B cell (primary cell): ENCODE data around the gene IL10RA. TPM values are rescaled to one million over a fixed set of nuclear protein-coding genes. Genes with fewer than 3 reads are reported as not detected.

Experiments
- ATAC-seq: fragments of 200-7000 bp; cut with Tn5 transposase; one replicate; pipeline ENCODE4 v1.10.0; 2021; ENCODE audit warnings: low read depth, mild to moderate bottlenecking, moderate number of reproducible peaks, moderate library complexity
- CTCF ChIA-PET: fragments of 350-600 bp; sonication (Branson Sonifier 250); formaldehyde crosslinking; loops from one replicate; lab custom pipeline; 2021; ENCODE audit warnings: antibody characterized with exemption, inconsistent platforms; lab: Charles Lee
- POLR2A ChIA-PET: fragments of 350-600 bp; sonication (Branson Sonifier 250); formaldehyde crosslinking; loops from one replicate; lab custom pipeline; 2021; ENCODE audit warnings: antibody characterized with exemption; lab: Charles Lee
- DNase-seq: peaks from one replicate; pipeline ENCODE4 v3.0.0; 2013
- H2AFZ ChIP-seq: 2 replicates; pipeline ENCODE4 v1.6.1; 2012; ENCODE audit warnings: mild to moderate bottlenecking, low read depth, low read length; ENCODE audit not compliant: insufficient read depth, poor library complexity, severe bottlenecking
- H3K27ac ChIP-seq, 2 donors: 1 replicate in 1 of 2; 2 replicates in 1 of 2; pipeline ENCODE4 v1.5.1; 2012 to 2013; ENCODE audit warnings: low read length in 2 of 2, mild to moderate bottlenecking in 2 of 2, moderate library complexity in 1 of 2
- H3K27me3 ChIP-seq, 4 experiments: fragments of 200-600 bp in 1 of 4; sonication (generic) in 1 of 4; replicated peaks in 1 of 4; 1 replicate in 2 of 4; 2 replicates in 2 of 4; pipeline versions ENCODE4 v1.6.1 to v1.7.0; 2013 to 2016; ENCODE audit warnings: low read length in 3 of 4, mild to moderate bottlenecking in 2 of 4, mixed read lengths in 1 of 4, moderate library complexity in 1 of 4; ENCODE audit not compliant: insufficient read depth in 4 of 4, control insufficient read depth in 3 of 4; ENCODE audit errors: control extremely low read depth in 1 of 4
- H3K36me3 ChIP-seq, 2 experiments: replicated peaks in 1 of 2; 1 replicate in 1 of 2; 2 replicates in 1 of 2; pipeline versions ENCODE4 v1.6.1 to v1.7.1; 2013; ENCODE audit warnings: low read length in 1 of 2; ENCODE audit not compliant: insufficient read depth in 2 of 2, control insufficient read depth in 1 of 2; ENCODE audit errors: control extremely low read depth in 1 of 2, extremely low read depth in 1 of 2
- H3K4me1 ChIP-seq, 2 donors: fragments of 200-600 bp in 1 of 2; sonication (generic) in 1 of 2; 1 replicate in 1 of 2; 2 replicates in 1 of 2; pipeline versions ENCODE4 v1.5.1 to v1.6.1; 2013 to 2017; ENCODE audit warnings: low read length in 2 of 2; ENCODE audit not compliant: control insufficient read depth in 2 of 2, insufficient read depth in 2 of 2
- H3K4me2 ChIP-seq: replicated peaks from 2 replicates; pipeline ENCODE3; 2012; ENCODE audit warnings: mild to moderate bottlenecking, low read depth, low read length; ENCODE audit not compliant: poor library complexity, severe bottlenecking
- H3K4me3 ChIP-seq, 5 experiments: fragments of 200-600 bp in 1 of 5; sonication (generic) in 1 of 5; 1 replicate in 3 of 5; 2 replicates in 2 of 5; pipeline versions ENCODE4 v1.5.1 to v1.7.0; 2011 to 2016; ENCODE audit warnings: low read length in 4 of 5, mild to moderate bottlenecking in 4 of 5, low read depth in 2 of 5, control low read depth in 1 of 5, moderate library complexity in 1 of 5; ENCODE audit not compliant: insufficient read depth in 1 of 5; ENCODE audit errors: control extremely low read depth in 1 of 5, extremely low read depth in 1 of 5
- H3K79me2 ChIP-seq: fragments of 200-600 bp; sonication (generic); one replicate; pipeline ENCODE4 v1.6.0; 2016; ENCODE audit warnings: low read length; ENCODE audit not compliant: control insufficient read depth, insufficient read depth
- H3K9ac ChIP-seq: fragments of 200-600 bp; sonication (generic); 2 replicates; pipeline ENCODE4 v1.6.1; 2017; ENCODE audit warnings: mild to moderate bottlenecking, low read length, moderate library complexity
- H3K9me3 ChIP-seq, 3 donors: one replicate each; pipeline versions ENCODE4 v1.6.1 to v1.7.1; 2013; ENCODE audit warnings: low read length in 2 of 3; ENCODE audit not compliant: control insufficient read depth in 2 of 3, insufficient read depth in 1 of 3; ENCODE audit errors: control extremely low read depth in 1 of 3
- H4K20me1 ChIP-seq: 2 replicates; pipeline ENCODE4 v1.6.0; 2012; ENCODE audit warnings: mild to moderate bottlenecking, low read length; ENCODE audit not compliant: insufficient read depth, control insufficient read depth, poor library complexity, severe bottlenecking
- H3K27ac Mint-ChIP-seq: one replicate; pipeline ENCODE4 v1.8.0; 2021; ENCODE audit warnings: mixed read lengths
- H3K27me3 Mint-ChIP-seq: one replicate; pipeline ENCODE4 v1.8.0; 2021; ENCODE audit warnings: mixed read lengths
- H3K4me1 Mint-ChIP-seq: one replicate; pipeline ENCODE4 v1.8.0; 2021; ENCODE audit warnings: mixed read lengths
- H3K4me3 Mint-ChIP-seq: one replicate; pipeline ENCODE4 v1.8.0; 2021; ENCODE audit warnings: mixed read lengths
- H3K9me3 Mint-ChIP-seq: one replicate; pipeline ENCODE4 v1.8.0; 2022; ENCODE audit warnings: mixed read lengths; ENCODE audit not compliant: insufficient read depth
- EZH2 ChIP-seq: IDR thresholded peaks from 2 replicates; pipeline ENCODE4 v1.6.1; 2012; ENCODE audit warnings: borderline replicate concordance, low read depth, mild to moderate bottlenecking, moderate library complexity, low read length; ENCODE audit not compliant: insufficient read depth, poor library complexity, severe bottlenecking
- WGBS: methylation state at CpG from one replicate; pipeline ENCODE4 v1.1.5; 2013; ENCODE audit warnings: missing lambda C conversion rate; ENCODE audit not compliant: insufficient coverage; 5-methylcytosine and 5-hydroxymethylcytosine counted together
- intact Hi-C: fragments of 100-400 bp; cut with micrococcal nuclease; formaldehyde crosslinking; loops from one replicate; pipeline ENCODE4 v1.10.0; 2022
- polyA plus RNA-seq: library from polyadenylated mRNA; depleted of rRNA; stranded (reverse); fragments of >200 nt; gene quantifications from 2 replicates; pipeline ENCODE4 v1.2.3, GENCODE V29; 2012
- total RNA-seq, 2 donors: library from RNA; stranded (reverse); fragments of 120-200 nt in 1 of 2; gene quantifications; 1 replicate in 1 of 2; 2 replicates in 1 of 2; pipeline versions ENCODE4 v1.2.3 to v1.2.4, GENCODE V29; 2013 to 2022
- TF ChIP-seq, protein P1 (sequence below): fragments of 200-600 bp; IDR thresholded peaks from one replicate; pipeline ENCODE4 v1.8.0; 2022; ENCODE audit warnings: antibody characterized with exemption, mild to moderate bottlenecking

Gene IL10RA
- total and polyA plus RNA-seq, 2 donors (not counting 1 experiment from before 2014, with no cell fraction given): 73.3 to 417 TPM

DNA sequence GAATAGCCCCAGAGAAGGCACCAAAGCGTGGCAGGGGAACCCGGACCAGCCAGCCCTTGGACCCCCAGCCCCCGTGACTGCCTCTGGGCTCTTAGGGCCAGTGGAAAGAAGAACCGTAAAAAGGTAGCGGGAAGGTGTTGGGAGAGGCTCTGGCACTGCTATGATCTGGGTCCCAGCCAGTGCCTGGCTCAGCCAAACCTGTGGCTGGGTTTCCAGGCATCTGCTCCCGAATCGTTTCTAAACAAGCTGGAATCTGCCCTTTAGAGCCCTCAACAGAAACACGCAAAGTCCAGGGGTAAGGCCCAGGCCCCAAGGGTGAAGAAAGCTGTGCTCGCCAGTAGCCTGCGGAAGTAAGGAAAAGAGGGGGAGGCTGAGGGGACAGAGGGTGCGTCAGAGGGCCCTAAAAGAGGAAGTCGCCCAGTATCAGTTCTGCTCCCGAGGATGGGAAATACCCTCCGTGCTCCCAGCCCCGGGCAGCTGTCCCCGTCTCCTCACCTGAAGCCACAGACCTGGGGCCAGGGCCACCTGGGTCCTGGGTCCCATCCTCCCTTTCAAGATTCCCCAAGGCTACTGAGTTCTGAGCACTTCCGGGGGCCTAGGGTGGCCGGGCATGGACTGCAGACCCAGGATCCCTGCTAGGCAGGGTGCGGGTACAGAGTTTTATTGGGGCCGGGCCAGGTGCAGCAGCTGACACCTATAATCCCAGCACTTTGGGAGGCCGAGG, 24.7 kb downstream of the IL10RA start:
- Histone ChIP-seq H3K9ac (peak overlapping the region; percentile 53), H3K27ac (peak overlapping the region; percentile 95 to 99), H3K4me2 (peak overlapping the region; percentile 67), H2AFZ (peak overlapping the region; percentile 23), H3K4me1 (peaks cover 99 to 100% of the 10 kb centered on the region in 2 donors), H3K27me3 (no peaks in the 10 kb centered on the region), H4K20me1 (no peaks in the 10 kb centered on the region), H3K4me3 (peak overlapping the region in 2 of 5 experiments; percentile 2 to 38), H3K36me3 (no peaks in the 10 kb centered on the region), H3K79me2 (no peaks in the 10 kb centered on the region), H3K9me3 (peaks cover 0 to 14% (median 0%) of the 10 kb centered on the region in 3 donors)
- Mint-ChIP-seq H3K27ac (peak overlapping the region; percentile 99), H3K9me3 (peaks cover 2% of the 10 kb centered on the region), H3K4me3 (peak overlapping the region; percentile 75), H3K27me3 (no peaks in the 10 kb centered on the region), H3K4me1 (peaks cover 100% of the 10 kb centered on the region)
- ATAC-seq: peak; percentile 73
- intact Hi-C loops: loop anchor here (1.0 to 10.0 kb wide), 5 partner anchors 25 to 214 kb away; partner anchors contain the start of genes IL10RA and JAML
- 26% methylated on average over 18 of the region's 21 CpGs for WGBS
- POLR2A ChIA-PET: interaction anchor here (0.6 to 20.9 kb wide), 7 partner anchors 16 to 1195 kb away, joined by 3 to 346 read pairs (median 8); partner anchors contain the start of genes CBL and IL10RA
- DNase-seq: peak; percentile 96
- TF ChIP-seq, protein P1, sequence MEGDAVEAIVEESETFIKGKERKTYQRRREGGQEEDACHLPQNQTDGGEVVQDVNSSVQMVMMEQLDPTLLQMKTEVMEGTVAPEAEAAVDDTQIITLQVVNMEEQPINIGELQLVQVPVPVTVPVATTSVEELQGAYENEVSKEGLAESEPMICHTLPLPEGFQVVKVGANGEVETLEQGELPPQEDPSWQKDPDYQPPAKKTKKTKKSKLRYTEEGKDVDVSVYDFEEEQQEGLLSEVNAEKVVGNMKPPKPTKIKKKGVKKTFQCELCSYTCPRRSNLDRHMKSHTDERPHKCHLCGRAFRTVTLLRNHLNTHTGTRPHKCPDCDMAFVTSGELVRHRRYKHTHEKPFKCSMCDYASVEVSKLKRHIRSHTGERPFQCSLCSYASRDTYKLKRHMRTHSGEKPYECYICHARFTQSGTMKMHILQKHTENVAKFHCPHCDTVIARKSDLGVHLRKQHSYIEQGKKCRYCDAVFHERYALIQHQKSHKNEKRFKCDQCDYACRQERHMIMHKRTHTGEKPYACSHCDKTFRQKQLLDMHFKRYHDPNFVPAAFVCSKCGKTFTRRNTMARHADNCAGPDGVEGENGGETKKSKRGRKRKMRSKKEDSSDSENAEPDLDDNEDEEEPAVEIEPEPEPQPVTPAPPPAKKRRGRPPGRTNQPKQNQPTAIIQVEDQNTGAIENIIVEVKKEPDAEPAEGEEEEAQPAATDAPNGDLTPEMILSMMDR: no peak
- TF ChIP-seq EZH2: no peak
- CTCF ChIA-PET: interaction anchor here (1.4 to 10.5 kb wide), 7 partner anchors 9 to 64 kb away, joined by 5 to 133 read pairs (median 10); partner anchors contain the start of gene IL10RA
